HG02571 (cell line): Measurements from ENCODE around the gene CALHM5.
"Not testable (repeated sequence)": the region's sequence is repeated elsewhere in the genome, so short reads cannot be mapped to it uniquely, and the experiment has no call there.

ENCODE experiments used
- ATAC-seq: cut with Tn5 transposase; IDR thresholded peaks from one replicate; pipeline ENCODE4 v1.9.1; 2021; ENCODE audit warnings: mild to moderate bottlenecking, moderate library complexity; ENCODE audit not compliant: unreplicated experiment

The CALHM5 gene, protein sequence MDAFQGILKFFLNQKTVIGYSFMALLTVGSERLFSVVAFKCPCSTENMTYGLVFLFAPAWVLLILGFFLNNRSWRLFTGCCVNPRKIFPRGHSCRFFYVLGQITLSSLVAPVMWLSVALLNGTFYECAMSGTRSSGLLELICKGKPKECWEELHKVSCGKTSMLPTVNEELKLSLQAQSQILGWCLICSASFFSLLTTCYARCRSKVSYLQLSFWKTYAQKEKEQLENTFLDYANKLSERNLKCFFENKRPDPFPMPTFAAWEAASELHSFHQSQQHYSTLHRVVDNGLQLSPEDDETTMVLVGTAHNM

GRCh38 chr6:116511424-116512110 lies at the start of gene CALHM5:
TSS of gene CALHM5 (plus strand) at chr6:116511639. CDS start at chr6:116511697, 58 bp downstream.
- no peak for ATAC-seq

GRCh38 chr6:116461932-116462885 lies 49.2 kb upstream of the CALHM5 start:
- ATAC-seq: peak; percentile 76

DNA sequence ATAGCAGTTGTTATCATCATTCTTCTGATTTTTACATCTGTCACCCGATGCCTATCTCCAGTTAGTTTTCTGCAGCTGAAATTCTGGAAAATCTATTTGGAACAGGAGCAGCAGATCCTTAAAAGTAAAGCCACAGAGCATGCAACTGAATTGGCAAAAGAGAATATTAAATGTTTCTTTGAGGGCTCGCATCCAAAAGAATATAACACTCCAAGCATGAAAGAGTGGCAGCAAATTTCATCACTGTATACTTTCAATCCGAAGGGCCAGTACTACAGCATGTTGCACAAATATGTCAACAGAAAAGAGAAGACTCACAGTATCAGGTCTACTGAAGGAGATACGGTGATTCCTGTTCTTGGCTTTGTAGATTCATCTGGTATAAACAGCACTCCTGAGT lies 48.1 kb upstream of the CALHM5 start:
- ATAC-seq: no peak

GRCh38 chr6:116465246-116465645 lies 46.2 kb upstream of the CALHM5 start:
- ATAC-seq: no peak

- no peak for ATAC-seq
These were observed 44.3 kb upstream of the CALHM5 start for GRCh38 chr6:116467096-116467495.

- no peak for ATAC-seq
These were observed 43.9 kb upstream of the CALHM5 start for GRCh38 chr6:116467514-116467913.

GRCh38 chr6:116468293-116468692 lies 43.1 kb upstream of the CALHM5 start:
- no peak for ATAC-seq

DNA sequence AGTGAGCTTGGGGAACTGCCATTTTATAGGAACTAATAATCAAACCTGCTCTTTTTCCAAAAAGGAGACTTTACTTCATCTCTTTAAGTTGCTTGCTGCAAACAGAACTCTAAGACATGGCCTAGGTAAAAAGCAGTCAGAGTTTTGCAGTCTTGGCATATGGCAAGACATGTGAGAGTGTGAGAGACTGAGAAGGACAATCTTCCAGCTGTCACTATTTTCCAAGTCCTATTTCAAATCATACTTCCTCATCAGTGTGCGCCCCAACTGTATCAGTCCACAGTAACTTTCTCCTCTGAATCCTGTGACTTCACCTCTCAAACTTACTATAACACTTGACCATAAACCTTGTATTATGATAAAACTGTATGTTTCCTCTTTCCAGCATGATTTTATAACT lies 39.9 kb upstream of the CALHM5 start:
- no peak for ATAC-seq

GRCh38 chr6:116472706-116473105 lies 38.7 kb upstream of the CALHM5 start:
- ATAC-seq: no peak

- no peak for ATAC-seq
These were observed 36.3 kb upstream of the CALHM5 start for GRCh38 chr6:116475141-116475540.

GRCh38 chr6:116476002-116476678 lies 35.3 kb upstream of the CALHM5 start:
- ATAC-seq: peak; percentile 100

DNA sequence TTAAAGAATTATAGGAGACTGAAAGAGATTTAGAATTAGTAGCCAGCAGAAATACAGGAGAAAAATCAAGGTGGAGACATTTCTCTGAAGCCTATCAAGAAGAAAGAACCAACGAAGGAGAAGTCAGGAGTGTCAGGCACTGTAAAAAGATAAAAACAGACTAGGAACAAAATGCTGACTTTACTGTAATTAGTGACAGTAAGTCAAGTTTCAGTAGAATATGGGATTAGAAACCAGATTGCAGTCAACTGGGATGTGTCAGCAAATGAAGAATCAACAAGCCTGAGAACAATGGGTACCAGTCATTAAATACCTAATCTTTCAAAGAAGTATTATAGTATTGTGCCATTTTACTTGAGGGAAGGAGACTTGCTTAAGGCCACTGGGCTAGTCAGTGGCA lies 28.7 kb upstream of the CALHM5 start:
- no peak for ATAC-seq

DNA sequence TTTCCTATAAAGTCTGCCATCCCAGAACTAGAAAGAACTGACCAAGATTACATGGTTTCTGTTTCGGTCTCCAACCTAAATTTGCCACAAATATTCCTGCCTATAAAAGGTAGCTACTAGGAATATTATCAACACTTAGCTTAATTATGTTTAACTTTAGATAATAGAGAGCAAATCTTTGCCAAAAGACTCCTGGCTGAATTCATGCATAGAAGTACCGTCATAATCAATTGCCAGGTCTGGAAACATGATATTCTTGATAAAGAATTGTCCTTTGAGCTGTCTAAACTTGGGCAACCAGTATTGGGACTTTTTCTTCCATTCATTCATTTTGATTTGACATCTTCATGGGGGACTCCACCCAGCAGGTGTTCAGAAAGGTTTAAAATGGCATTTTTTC lies 27.8 kb upstream of the CALHM5 start:
- ATAC-seq: no peak

DNA sequence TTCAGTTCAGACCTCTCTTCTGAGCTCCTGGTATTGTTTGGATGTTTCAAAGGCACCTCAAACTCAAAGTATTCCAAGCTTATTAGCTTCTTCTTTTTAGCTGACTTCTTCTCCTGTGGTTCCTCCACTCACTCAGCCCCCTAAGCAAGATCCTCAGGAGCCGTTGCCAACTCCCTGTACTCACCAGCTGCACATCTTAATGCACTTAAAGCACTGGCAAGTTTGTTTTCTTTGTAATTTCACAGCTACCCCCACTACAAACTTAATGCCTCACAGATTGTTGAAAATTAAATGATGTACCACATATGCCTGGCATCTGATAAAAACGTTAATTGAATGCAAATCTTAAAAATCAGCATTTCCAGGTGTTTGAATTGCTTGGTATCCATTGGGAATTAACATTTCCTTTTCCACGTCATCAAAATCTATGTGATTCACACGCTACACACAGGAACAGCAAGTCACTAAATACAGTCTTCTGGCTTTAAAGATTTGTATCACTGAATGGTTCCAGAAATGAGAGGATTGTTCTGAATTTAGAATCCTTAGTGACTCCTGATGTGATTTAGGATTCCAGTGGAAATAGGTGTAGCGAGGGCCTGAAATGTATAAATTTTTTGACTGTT lies 25.8 kb upstream of the CALHM5 start:
- no peak for ATAC-seq

GRCh38 chr6:116491610-116492330 lies 19.7 kb upstream of the CALHM5 start:
- ATAC-seq: no peak

DNA sequence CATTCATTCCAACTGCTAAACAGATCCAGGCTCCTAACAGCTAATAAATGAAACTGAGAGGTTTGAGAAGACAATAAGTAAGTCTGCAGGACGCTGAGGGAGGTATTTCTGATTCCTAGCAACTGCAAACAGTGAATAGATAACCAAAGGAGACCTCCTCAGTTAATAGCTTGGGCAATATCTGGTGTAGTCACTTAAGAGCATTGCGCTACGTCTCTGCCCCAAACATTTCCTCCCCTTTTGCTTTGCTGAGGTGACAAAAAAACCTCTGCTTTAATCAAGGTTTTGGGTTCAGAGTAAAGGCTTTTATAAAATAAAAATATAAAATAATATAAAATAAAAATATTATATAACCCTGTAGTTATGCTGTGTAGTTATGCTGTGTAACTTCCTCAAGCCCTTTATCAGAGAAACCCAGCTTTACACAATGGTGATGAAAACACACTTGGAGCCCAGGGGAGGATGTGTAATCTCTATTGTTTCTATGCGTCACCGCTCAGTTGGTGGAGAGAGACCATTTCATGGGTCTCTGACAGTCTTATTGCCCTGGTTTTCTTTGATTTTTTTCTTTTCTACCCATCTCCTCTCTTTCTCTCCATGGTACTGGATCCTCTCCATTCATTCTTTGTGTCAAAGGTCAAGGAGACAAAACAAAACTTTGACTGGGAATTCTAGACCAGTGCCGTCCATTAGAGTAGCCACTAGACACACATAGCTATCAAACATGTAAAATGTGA lies 18.9 kb upstream of the CALHM5 start:
- ATAC-seq: no peak

DNA sequence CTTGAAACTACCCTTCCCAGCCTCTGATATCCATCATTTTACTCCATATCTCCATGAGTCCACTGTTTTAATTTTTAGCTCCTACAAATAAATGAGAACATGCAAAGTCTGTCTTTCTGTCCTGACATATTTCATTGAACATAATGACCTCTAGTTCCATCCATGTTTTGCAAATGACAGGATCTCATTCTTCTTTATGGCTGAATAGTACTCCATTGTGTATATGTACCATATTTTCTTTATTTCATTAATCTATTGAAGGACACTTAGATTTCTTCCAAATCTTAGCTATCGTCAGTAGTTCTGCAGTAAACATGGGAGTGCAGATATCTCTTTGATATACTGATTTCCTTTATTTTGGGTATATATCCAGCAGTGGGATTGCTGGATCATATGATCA lies 16.3 kb upstream of the CALHM5 start:
- not testable (repeated sequence) for ATAC-seq

- no peak for ATAC-seq
These were observed 14.2 kb upstream of the CALHM5 start for GRCh38 chr6:116497113-116497676.

DNA sequence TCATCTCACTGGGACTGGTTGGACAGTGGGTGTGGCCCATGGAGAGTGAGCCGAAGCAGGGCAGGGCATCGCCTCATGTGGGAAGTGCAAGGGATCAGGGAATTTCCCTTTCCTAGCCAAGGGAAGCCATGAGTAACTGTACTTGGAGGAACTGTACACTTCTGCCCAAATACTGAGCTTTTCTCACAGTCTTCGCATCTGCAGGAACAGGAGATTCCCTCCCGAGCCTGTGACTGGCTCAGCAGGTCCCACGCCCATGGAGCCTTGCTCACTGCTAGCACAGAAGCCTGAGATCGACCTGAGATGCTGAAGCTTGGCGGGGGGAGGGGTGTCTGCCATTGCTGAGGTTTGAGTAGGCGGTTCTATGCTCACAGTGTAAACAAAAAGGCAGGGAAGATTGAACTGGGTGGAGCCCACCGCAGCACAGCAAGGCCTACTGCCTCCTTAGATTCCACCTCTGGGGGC lies 10.4 kb upstream of the CALHM5 start:
- ATAC-seq: no peak
